ENCODE results near the gene NFIA.

Gene NFIA

GRCh38 chr1:61397935-61398334 lies 315.6 kb downstream of the NFIA start (continued):
- TF ChIP-seq ZNF335 (tag by site-specific recombination; conservative IDR thresholded peaks at IDR 0.05) (no peak), ZNF660 (tag by site-specific recombination; IDR thresholded peaks at IDR 0.05) (0 out of 2 replicates have a peak, but pooled peaks have one; percentile 19)

- ChIA-PET POLR2A (no interaction called here), CTCF (interaction anchor here (0.7 kb wide), 1 partner anchor 598 kb away, joined by 3 read pairs; no protein-coding TSS in a partner anchor)
- TF ChIP-seq ZNF24 (tag by site-specific recombination; IDR thresholded peaks at IDR 0.05) (no peak), INSM2 (tag by site-specific recombination; IDR thresholded peaks at IDR 0.05) (no peak), FEZF1 (tag by site-specific recombination; IDR thresholded peaks at IDR 0.05) (peak; percentile 50; the same call in 1 of the 2 replicates)
- Histone ChIP-seq H3K4me1 (ENCODE audit: control insufficient read depth, insufficient read depth, low read length) (peaks cover 15% of the 10 kb centered on the region), H3K27ac (ENCODE audit: extremely low read depth, low read depth, low read length) (no peak overlapping the region), H3K4me3 (ENCODE audit: low read depth, low read length) (no peak overlapping the region), H3K9me3 (ENCODE audit: control insufficient read depth, insufficient read depth, low read depth, low read length) (no peaks in the 10 kb centered on the region), H3K36me3 (ENCODE audit: control insufficient read depth in 2 of 2, insufficient read depth in 1 of 2, low read length in 2 of 2) (no peaks in the 10 kb centered on the region)
Measured at GRCh38 chr1:61399199-61399598, 316.8 kb downstream of the NFIA start.

- no peak overlapping the region for H3K27ac ChIP-seq (ENCODE audit: extremely low read depth, low read depth, low read length)
- TF ChIP-seq ZNF449 (tag by site-specific recombination; IDR thresholded peaks at IDR 0.05) (peak; percentile 67; the same call in 1 of the 2 replicates), ZBTB48 (tag by site-specific recombination; IDR thresholded peaks at IDR 0.05) (no peak)
- ChIA-PET CTCF (interaction anchor here (0.7 to 0.8 kb wide), 2 partner anchors 401 to 1295 kb away, joined by 3 to 4 read pairs; no protein-coding TSS in a partner anchor), POLR2A (no interaction called here)
- H3K4me1 ChIP-seq (ENCODE audit: control insufficient read depth, insufficient read depth, low read length), result peaks cover 22% of the 10 kb centered on the region
- H3K9me3 ChIP-seq (ENCODE audit: control insufficient read depth, insufficient read depth, low read depth, low read length), result no peaks in the 10 kb centered on the region
- H3K36me3 ChIP-seq (ENCODE audit: control insufficient read depth in 2 of 2, insufficient read depth in 1 of 2, low read length in 2 of 2), result no peaks in the 10 kb centered on the region
- H3K4me3 ChIP-seq (ENCODE audit: low read depth, low read length), result no peak overlapping the region
Measured at GRCh38 chr1:61400131-61400770, 317.9 kb downstream of the NFIA start.

GRCh38 chr1:61400997-61401396 lies 318.6 kb downstream of the NFIA start:
- Histone ChIP-seq H3K9me3 (ENCODE audit: control insufficient read depth, insufficient read depth, low read depth, low read length) (no peaks in the 10 kb centered on the region), H3K4me3 (ENCODE audit: low read depth, low read length) (no peak overlapping the region), H3K36me3 (ENCODE audit: control insufficient read depth in 2 of 2, insufficient read depth in 1 of 2, low read length in 2 of 2) (no peaks in the 10 kb centered on the region), H3K27ac (ENCODE audit: extremely low read depth, low read depth, low read length) (no peak overlapping the region), H3K4me1 (ENCODE audit: control insufficient read depth, insufficient read depth, low read length) (peaks cover 22% of the 10 kb centered on the region)
- ChIA-PET POLR2A (no interaction called here), CTCF (interaction anchor here (0.8 kb wide), 1 partner anchor 1296 kb away, joined by 3 read pairs; no protein-coding TSS in a partner anchor)
- TF ChIP-seq ZNF610 (tag by site-specific recombination; IDR thresholded peaks at IDR 0.05; ENCODE audit: borderline replicate concordance) (no peak), ZNF521 (tag by site-specific recombination; IDR thresholded peaks at IDR 0.05) (no peak), ZSCAN23 (tag by site-specific recombination; IDR thresholded peaks at IDR 0.05) (no peak), INSM2 (tag by site-specific recombination; IDR thresholded peaks at IDR 0.05) (no peak), MEIS1 (CRISPR knock-in tag; IDR thresholded peaks at IDR 0.05; ENCODE audit: borderline replicate concordance) (no peak), ZNF777 (tag by site-specific recombination; IDR thresholded peaks at IDR 0.05; ENCODE audit: borderline replicate concordance) (no peak), GLIS1 (tag by site-specific recombination; IDR thresholded peaks at IDR 0.05) (no peak), ZNF791 (tag by site-specific recombination; IDR thresholded peaks at IDR 0.05) (no peak), ATF2 (tag by site-specific recombination; IDR thresholded peaks at IDR 0.05; ENCODE audit: low read depth) (no peak), ZFHX2 (tag by site-specific recombination; conservative IDR thresholded peaks at IDR 0.05) (no peak), ZNF837 (tag by site-specific recombination; IDR thresholded peaks at IDR 0.05) (no peak), ZBTB7A (tag by site-specific recombination; IDR thresholded peaks at IDR 0.05; ENCODE audit: low read depth) (no peak), ZNF654 (tag by site-specific recombination; IDR thresholded peaks at IDR 0.05; ENCODE audit: low read depth) (no peak), ZNF48 (tag by site-specific recombination; IDR thresholded peaks at IDR 0.05) (no peak), ZNF248 (tag by site-specific recombination; IDR thresholded peaks at IDR 0.05) (no peak), OVOL3 (tag by site-specific recombination; IDR thresholded peaks at IDR 0.05) (no peak), ZNF155 (tag by site-specific recombination; IDR thresholded peaks at IDR 0.05) (no peak), ZNF311 (tag by site-specific recombination; IDR thresholded peaks at IDR 0.05; ENCODE audit: borderline replicate concordance) (no peak)

Measured in HEK293 (cell line).